Measurements from ENCODE around the gene YY1.
A peak's percentile ranks its signal among the peaks of the same experiment; 100 is the strongest.
"Not testable (repeated sequence)": the region's sequence is repeated elsewhere in the genome, so short reads cannot be mapped to it uniquely, and the experiment has no call there.

The YY1 gene

DNA sequence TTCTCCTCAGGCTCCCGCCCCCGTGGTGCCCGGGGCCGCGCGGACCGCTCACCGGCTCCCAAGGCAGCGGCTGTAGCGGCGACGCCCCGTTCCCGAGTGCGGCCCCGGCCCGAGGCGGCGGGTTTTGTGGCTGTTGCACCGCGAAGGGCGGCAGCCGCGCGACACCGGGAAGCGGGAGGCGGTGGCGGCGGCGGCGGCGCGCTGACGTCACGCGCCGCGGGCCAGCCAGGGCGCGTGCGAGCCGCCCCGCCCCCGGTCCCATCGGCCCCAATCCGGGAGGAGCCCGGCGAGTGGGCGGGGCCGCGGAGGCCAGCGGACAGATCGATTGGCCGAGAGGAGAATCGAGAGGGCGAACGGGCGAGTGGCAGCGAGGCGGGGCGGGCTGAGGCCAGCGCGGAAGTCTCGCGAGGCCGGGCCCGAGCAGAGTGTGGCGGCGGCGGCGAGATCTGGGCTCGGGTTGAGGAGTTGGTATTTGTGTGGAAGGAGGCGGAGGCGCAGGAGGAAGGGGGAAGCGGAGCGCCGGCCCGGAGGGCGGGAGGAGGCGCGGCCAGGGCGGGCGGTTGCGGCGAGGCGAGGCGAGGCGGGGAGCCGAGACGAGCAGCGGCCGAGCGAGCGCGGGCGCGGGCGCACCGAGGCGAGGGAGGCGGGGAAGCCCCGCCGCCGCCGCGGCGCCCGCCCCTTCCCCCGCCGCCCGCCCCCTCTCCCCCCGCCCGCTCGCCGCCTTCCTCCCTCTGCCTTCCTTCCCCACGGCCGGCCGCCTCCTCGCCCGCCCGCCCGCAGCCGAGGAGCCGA, at the start of gene YY1:
TSS of gene YY1 (plus strand) at position 726 of the 792 bp plus-strand sequence. CDS start 101 bp downstream, outside the sequence.
- DNase-seq: peak; percentile 85 to 97

DNA sequence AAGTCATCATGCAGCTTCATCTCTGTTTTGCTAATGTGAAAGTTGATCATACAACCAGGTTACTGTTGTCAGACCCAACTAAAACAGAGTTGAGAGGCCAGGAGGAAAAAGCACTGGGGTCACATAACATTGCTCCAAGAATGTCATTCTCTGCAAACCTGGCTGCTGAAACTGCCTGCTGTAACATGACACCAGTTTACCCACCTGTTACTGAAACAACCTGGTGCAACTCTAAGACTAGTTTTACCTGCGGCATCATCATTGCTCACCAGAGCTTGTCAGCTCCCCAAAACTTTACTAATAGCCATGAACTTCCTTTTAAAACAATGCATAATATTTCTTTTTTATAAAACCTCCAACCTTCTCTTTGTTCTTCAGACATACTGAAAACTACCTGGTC, 48.8 kb upstream of the YY1 start:
- DNase-seq: no peak

DNA sequence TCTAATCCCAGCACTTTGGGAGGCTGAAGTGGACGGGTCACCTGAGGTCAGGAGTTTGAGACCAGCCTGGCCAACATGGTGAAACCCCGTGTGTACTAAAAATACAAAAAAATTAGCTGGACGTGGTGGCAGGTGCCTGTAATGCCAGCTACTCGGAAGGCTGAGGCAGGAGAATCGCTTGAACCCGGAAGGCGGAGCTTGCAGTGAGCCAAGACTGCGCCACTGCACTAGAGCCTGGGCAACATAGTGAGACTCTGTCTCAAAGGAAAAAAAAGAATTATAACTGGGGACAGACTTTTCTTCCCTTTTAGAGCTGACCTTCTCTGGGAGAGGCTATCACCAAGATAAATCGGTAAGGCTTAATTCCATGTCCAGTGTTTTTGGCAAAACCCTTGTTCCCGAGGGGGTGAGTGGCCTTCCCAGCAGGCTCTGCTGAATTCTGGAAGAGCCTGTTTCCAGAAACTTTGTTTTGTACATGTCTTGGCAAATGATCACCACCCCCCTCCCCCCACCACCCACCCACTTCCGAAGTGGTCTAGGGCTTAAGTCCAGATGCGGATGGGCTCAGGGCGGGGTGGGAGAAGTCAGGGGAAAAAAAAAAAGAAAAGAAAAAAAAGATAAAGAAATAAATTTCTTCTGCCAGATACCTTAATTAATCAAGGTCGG, 47.2 kb upstream of the YY1 start:
- no peak for DNase-seq

DNA sequence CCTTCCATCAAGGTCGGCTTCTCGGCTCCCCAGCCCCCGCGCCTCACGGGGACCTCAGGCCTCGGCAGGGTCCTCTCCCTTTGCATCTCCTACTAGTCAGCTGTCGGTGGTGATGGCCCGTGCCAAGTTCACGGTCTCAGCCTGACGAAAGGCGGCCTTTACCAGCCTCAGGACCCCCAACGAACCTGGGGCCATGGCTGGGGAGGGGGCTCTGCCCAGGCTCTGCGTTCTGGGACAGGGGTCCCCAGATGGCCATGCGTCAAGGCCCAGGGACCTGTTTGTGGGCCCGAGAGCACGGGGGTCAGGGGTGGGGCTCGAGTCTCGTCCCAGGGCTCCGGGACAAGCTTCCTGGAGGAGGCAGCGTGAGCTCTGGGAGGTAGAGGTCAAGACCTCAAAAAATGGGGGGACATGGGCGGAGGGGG, 46.7 kb upstream of the YY1 start:
- peak in 1 of 2 donors; percentile 65 for DNase-seq

DNA sequence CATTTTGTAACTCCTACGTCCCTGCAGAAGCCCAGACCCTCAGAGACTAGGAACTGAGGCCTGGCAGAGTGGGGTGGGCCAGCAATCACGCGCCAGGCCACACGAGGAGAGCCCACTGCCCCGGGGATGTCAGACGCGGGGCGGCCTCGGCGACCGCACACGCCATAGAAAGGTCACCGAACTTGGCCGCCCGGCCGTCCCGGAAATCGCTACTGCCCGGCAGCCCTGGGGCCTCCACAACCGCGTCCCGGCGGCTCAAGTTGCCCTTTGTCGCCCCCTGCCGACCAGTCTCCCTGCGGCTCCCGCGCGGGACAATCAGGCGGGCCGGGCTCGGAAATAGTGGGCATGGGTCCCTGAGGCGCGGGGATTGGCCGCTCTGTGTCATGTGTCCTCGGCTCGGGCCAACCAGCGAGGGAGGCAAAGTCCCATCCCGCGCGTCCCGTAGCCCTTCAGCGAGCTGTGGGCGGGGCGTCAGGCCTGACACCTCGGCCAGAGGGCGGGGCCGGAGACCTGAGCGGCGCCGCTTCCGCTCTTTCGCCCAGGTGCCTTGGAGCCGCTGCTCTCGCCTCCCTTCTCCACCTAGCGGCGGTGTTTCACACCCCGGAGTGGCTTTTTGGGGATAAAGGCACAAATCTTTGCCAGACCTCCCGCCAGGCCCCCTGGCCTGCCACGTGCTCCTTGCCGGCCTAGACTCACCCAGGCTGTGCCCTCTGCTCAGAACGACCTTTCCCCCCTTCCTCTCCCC, 46.1 kb upstream of the YY1 start:
- DNase-seq: peak; percentile 95 to 96

DNA sequence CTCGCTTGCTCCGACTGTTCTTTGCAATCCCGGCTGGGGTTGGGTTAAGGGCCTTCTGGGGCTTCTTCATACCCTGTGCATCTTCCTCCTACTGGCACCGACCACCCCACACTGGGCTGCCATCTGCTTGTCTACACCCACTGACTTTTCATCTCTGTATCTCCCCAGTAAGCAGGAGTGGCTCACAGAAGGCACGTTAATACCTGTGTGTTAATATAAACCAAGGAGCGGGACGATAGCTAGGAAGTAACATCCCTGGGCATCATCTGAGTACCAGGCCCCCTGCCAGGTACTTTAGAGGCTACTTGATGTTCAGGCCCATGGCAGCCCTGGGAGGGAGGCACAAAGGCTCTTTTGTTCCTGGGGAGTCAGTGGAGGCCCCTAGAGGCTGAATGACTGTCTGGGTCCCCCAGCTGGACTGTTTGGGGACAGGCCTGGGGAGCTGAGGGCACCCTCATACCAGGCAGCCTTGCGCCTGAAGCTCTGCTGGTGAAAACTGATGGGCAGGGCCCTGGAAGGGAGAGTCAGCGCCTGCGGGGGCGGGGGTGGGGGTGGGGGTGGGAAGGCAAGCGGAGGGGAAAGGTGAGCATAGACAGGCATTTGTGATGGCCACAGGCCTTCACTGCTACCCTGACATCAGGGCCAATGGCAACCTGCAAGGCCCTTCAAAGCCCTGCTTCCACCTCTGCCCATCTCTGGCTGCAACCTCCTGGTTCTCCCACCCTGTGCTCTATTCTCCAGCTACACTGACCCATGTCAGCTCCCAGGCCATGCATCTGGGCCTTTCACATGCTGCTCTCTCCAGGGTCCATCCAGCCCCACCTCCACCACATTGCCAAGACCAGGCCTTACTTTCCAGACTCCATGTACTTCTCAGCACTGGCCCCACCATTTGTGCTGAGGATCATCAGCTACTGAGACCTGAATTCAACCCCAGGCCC, 45.3 kb upstream of the YY1 start:
- no peak for DNase-seq

DNA sequence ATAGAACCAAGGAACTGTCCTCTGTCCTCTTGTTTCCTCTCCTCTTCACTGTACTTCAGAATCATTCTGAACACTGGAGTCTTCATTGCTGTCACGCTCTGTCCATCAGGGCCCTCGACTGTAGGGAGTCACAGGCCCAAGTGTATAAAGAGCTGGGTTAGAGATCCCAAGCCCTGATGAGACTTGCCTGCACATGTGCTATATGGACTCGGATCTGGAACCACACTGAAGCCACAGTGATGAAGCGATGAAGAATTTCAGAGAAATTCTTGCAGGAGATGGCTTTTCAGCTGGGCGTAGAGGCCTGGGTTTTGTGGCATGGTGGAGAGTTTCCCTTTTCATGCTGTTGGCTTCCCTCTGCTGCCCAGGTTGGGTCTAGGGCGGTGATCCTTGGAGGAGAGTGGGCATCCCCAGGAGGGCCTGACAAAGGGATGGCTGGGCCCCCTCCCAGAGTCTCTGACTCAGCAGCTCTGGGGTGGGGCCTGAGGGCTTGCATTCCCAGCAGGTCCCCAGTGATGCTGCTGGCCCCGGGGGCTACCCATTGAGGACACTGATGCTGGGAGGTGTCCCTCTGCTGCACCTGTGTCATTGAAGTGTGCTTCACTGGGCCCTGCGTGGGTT, 39.6 kb upstream of the YY1 start:
- no peak for DNase-seq

DNA sequence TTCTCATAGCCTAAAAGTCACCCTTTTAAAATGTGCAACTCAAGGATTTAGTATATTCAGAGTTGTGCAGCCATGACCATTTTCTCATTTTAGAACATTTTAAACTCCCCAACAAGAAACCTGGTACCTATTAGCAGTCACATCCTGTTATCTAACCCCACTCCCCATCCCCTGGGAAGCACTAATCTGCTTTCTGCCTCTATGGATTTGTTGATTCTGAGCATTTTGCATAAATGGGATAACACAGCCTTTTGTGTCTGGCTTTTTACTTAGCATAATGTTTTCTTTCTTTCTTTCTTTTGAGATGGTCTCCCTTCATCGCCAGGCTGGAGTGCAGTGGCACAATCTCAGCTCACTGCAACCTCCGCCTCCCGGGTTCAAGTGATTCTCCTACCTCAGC, 38.6 kb upstream of the YY1 start:
- no peak for DNase-seq

DNA sequence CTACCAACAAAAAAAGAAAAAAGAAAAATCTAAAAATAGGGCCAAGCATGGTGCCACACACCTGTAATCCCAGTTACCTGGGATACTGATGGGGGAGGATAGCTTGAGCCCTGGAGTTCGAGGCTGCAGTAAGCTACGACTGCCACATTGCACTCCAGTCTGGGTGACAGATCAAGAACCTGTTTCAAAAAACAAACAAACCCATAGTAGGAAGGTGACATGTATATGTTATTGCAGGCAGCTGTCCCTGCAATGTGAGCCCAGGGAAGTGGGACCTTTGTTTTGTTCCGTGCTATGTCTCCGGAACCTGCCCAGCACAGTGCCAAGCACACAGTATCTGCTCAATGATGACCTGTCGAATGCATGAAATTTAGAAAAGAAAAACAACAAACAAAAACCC, 37.2 kb upstream of the YY1 start:
- no peak for DNase-seq

DNA sequence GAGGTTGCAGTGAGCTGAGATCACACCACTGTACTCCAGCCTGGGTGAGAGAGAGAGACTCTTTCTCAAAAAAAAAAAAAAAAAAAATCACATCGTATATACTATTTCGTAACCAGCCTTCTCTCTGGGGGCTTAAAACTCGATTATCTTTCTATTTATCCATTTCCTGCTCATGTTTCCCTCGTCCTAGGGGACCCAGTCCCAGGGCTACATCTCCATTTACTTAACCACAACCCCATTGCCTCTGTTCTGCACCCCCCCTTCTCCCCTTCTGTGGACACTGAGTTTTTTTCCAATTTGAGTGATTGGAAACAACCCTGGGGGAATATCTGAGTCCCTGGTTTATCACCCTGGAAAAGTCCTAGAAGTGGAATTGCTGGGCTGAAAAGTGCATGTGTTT, 36.2 kb upstream of the YY1 start:
- no peak for DNase-seq

DNA sequence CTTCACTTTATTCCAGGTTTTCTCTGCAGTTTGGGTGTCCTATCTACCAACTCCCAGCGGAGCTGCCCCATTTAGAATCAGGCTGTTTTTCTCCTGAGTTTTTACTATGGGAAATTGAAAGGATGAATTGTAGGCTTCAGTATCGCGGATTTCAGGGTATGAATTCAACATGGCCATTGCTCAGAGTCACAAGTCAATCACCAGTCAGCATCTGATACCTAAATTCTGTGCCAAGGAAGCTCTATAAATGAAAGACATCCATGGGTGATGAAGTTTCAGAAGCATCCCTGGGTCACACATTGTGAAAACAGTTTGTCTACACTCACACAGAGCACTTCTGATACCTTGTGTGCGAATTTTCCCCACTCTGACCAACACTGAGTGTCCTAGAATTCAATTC, 35.8 kb upstream of the YY1 start:
- no peak for DNase-seq

DNA sequence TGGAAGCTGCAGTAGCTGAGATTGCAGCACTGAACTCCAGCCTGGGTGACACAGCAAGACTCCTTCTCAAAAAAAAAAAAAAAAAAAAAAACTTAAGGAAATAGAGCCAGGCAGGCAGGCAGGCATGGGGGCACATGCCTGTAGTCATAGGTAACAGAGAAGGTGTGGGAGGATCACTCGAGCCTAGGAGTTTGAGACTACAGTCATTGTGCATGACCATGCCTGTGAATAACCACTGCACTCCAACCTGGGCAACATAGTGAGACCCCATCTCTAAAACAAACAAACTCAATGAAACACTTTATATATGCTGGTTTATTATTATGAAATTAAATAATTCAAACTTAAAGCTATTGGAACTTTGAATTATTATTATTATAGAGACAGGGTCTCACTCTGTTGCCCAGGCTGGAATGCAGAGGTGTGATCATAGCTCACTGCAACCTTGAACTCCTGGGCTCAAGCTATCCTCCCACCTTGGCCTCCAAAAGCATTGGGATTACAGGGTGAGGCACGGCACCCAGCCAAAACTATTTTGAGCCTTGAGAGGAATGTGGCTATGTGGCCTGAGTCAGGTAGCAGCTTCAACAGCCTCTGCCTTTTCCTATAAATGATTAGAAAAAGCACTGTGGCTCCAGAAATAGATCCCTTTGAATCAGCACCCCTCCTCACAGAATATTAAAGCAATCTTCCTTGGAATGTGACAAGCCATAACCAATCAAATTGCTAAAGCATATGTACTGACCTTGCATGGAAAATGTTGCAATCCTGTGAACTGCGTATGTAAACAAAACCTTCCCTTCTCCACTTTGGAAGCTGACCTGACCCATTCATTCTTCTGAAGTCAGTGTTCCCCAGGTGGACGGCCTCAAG, 34.7 kb upstream of the YY1 start:
- DNase-seq: no peak

DNA sequence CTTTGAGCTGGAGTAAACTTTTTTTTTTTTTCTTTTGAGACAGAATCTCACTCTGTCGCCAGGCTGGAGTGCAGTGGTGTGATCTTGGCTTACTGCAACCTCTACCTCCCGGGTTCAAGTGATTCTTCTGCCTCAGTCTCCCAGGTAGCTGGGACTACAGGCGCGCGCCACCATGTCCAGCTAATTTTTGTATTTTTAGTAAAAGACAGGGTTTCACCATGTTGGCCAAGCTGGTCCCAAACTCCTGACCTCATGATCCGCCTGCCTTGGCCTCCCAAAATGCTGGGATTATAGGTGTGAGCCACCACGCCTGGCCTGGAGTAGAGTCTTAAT, 34.1 kb upstream of the YY1 start:
- DNase-seq: not testable (repeated sequence)

DNA sequence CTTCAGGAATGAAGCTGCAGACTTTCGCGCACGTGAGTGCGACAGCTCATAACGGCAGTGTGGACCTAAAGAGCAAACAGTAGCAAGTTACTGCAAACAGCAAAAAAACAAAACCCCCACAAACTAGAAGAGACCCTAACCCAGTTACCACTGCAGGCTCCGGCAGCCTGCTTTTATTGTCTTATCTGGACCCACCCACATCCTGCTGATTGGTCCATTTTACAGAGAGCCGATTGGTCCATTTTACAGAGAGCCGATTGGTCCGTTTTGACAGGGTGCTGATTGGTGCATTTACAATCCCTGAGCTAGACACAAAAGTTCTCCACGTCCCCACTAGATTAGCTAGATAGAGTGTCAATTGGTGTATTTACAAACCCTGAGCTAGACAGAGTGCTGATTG, 31.4 kb upstream of the YY1 start:
- DNase-seq: not testable (repeated sequence)

DNA sequence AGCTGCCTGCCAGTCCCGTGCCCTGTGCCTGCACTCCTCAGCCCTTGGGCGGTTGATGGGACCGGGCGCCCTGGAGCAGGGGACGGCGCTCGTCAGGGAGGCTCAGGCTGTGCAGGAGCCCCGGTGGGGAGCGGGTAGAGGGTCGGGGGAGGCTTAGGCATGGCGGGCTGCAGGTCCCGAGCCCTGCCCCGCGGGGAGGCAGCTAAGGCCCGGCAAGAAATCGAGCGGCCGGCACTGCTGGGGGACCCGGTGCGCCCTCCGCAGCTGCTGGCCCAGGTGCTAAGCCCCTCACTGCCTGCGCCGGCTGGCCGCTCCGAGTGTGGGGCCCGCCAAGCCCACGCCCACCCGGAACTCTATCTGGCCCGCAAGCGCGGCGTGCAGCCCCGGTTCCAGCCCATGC, 30.8 kb upstream of the YY1 start:
- not testable (repeated sequence) for DNase-seq

DNA sequence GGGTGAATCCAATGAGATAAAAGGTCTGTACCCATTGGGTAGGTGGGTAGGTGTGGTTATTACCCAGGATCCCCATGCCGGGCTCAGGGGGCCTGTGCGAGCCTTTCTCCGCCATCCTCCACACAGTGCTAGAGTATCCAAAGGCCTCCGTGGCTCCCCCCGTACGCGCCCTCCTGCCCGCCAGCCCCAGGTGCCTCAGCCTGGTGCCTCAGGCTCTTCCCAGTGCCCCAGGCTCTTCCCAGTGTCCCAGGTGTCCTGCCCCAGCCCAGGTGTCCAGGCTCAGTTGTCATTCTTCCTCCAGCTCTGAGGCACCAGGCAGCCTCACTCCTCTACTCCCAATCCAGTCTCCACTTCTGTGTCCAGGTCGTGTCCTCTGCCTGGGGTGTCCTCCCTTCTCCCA, 27.6 kb upstream of the YY1 start:
- no peak for DNase-seq

DNA sequence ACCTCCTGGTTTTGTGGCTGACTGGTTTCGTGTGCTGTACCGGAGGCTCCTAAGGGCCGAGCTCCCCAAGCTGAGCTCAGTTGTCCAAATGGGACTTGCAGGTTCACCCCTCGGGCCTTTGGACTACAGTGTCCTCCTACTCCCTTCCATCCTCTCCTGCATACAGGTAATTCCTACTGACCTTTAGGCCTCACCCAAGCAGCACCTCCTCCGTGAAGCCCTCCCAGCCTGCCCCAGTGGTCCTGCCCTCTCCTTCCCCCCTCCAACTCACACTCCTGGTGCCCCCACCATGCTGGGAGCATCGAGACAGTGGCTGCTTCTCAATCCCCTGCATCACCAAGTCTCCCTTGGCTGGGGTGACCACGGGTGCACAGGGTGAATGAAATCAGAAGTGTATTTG, 27.1 kb upstream of the YY1 start:
- DNase-seq: no peak

DNA sequence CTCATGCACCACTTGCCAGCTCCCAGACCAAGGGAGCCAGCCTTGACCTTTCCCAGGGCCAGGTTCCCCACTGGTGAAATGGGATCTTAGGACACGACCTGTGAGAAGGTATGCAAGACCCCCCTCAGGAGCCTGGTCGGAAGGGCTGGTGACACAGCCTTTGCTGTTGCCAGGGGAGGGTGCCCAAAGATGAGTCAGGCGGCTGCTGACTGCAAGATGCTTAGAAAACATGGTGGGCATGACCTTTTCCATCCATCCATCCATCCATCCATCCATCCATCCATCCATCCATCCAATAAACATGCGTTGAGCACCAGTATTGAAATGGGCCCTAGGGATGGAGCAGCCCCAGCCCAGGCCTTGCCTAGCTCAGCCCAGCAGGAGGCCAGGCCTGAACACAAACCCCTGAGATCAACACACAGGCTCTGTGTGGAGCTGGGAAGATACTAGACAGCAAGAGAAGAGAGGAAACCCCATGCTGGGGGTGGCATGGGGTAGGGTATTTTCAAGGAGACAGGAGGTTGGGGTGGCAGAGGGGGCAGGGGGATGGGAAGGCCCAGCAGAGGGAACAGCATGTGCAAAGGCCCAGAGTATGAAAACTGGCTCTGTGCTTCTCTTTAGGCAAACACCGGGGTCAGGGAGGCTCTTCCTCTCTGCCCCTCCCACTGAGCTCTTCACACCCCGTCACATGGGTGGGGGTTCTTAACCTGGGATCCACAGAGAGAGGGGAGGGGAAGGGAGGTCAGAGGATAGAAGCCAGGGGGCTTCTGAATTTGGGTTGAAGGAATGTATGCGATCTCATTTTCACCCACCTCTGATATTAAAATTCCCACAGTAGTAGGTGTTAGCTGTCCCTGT, 26.2 kb upstream of the YY1 start:
- DNase-seq: no peak

DNA sequence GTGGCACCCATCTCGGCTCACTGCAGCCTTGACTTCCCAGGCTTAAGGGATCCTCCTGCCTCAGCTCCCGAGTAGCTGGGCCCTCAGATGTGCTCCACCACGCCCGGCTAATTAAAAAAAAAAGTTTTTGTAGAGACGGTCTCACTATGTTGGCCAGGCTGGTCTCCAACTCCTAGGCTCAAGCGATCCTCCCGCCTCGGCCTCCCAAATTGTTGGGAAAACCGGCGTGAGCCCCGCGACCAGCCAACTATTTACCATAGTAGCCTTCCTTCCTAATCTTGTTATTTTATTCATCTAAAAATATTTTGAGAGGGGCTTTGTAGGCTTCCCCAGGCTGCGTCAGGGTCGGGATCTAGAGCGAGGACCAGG, 25.4 kb upstream of the YY1 start:
- no peak for DNase-seq
